ENCODE data around the gene RSPH1. TPM values are rescaled to one million over a fixed set of nuclear protein-coding genes. Genes with fewer than 3 reads are reported as not detected.
A peak's percentile ranks its signal among the peaks of the same experiment; 100 is the strongest.

RSPH1 gene
- total RNA-seq, 2 experiments from 2014 or later, result 0.38 to 0.53 TPM

DNA sequence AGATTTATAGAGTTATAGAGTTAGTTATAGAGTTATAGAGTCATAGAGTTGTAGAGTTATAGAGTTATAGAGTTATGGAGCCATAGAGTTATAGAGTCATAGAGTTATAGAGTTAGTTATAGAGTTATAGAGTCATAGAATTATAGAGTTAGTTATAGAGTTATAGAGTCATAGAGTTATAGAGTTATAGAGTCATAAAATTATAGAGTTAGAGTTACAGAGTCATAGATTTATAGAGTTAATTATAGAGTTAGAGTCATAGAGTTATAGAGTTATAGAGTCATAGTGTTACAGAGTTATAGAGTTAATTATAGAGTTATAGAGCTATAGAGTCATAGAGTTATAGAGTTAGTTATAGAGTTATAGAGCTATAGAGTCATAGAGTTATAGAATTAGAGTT lies 60.2 kb downstream of the RSPH1 start:
- Mint-ChIP-seq H3K4me1 (ENCODE audit: low read depth) (peaks cover 52% of the 10 kb centered on the region), H3K27me3 (no peaks in the 10 kb centered on the region), H3K4me3 (no peak overlapping the region), H3K27ac (no peak overlapping the region), H3K36me3 (peaks cover 83% of the 10 kb centered on the region), H3K9me3 (peaks cover 7% of the 10 kb centered on the region)
- ChIA-PET POLR2A (interaction anchor here (0.8 kb wide), 1 partner anchor 42 kb away, joined by 3 read pairs; no protein-coding TSS in a partner anchor), CTCF (interaction anchor here (1.3 to 1.4 kb wide), 2 partner anchors 54 to 177 kb away, joined by 5 to 8 read pairs; no protein-coding TSS in a partner anchor)
- intact Hi-C loops (cut with micrococcal nuclease), result no loop called here
- no peak for DNase-seq

DNA sequence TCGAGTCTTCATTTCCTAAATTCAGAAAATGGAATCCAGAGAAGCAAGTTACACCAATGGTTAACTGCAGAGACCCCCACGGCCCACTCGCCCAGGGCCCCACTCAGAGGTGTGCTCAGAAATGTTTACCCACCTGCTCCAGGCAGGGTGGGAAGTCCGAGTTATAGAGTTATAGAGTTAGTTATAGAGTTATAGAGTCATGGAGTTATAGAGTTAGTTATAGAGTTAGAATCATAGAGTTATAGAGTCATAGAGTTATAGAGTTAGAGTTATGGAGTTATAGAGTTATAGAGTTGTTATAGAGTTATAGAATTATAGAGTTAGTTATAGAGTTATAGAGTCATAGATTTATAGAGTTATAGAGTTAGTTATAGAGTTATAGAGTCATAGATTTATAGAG lies 60.6 kb downstream of the RSPH1 start:
- H3K4me1 Mint-ChIP-seq (ENCODE audit: low read depth), result peaks cover 47% of the 10 kb centered on the region
- no peak for DNase-seq
- peaks cover 7% of the 10 kb centered on the region for H3K9me3 Mint-ChIP-seq
- intact Hi-C loops (cut with micrococcal nuclease), result no loop called here
- CTCF ChIA-PET, result interaction anchor here (1.3 to 1.5 kb wide), 2 partner anchors 54 kb away, joined by 6 to 8 read pairs; no protein-coding TSS in a partner anchor
- POLR2A ChIA-PET, result no interaction called here
- no peaks in the 10 kb centered on the region for H3K27me3 Mint-ChIP-seq
- H3K36me3 Mint-ChIP-seq, result peaks cover 80% of the 10 kb centered on the region
- H3K27ac Mint-ChIP-seq, result no peak overlapping the region
- no peak overlapping the region for H3K4me3 Mint-ChIP-seq

DNA sequence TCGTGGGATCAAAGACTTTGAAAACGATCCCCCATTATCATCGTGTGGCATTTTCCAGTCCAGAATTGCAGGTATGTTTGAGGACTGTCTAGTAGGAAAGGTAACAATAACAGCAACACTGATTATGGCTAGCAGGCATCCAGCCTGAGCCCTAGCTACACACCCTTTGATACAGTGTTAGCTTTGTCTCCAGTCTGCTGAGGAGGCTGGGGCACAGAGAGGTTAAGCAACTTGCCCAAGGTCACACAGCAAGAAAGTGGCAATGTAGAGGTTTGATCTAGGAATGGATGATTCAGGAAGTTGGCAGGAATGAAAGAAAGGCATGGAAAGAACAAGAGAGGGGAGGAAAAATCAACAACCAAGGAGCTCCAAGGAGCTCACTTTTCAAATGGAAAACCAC lies 61.1 kb downstream of the RSPH1 start:
- Mint-ChIP-seq H3K4me1 (ENCODE audit: low read depth) (peaks cover 42% of the 10 kb centered on the region), H3K27ac (no peak overlapping the region), H3K27me3 (no peaks in the 10 kb centered on the region), H3K4me3 (no peak overlapping the region), H3K36me3 (peaks cover 76% of the 10 kb centered on the region), H3K9me3 (peaks cover 7% of the 10 kb centered on the region)
- intact Hi-C loops (cut with micrococcal nuclease), result no loop called here
- ChIA-PET CTCF (interaction anchor here (1.5 kb wide), 1 partner anchor 53 kb away, joined by 6 read pairs; no protein-coding TSS in a partner anchor), POLR2A (no interaction called here)
- DNase-seq, result no peak

DNA sequence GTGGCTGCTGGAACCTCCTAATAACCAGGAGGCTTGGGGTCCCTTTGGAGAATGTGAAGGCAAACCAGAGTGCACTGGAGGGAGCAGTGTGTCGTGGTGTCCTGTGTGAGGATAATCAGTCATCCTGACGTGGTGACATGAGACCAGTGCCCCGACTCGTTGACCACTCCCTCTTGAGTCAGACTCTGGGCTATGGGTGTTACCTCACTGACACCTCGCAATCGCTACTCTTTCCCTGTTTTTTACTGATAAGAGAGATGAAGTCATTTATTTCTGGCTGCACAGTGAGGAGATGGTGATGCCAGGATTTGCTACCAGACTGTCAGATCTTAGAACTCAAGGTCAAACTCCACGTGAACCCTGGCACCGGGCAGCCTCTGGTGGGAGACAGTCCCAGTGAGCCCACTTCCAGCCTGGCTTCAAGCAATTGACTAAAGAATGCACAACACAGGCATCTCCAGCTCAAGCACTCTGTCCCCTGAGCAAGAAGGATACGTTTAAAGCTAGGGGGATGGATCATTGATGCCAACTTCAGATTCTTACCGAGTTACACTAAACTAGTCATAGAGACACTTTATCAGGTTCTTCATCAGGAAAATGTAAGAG lies 62.0 kb downstream of the RSPH1 start:
- Mint-ChIP-seq H3K36me3 (peaks cover 70% of the 10 kb centered on the region), H3K9me3 (peaks cover 7% of the 10 kb centered on the region), H3K27me3 (no peaks in the 10 kb centered on the region), H3K4me3 (no peak overlapping the region), H3K27ac (no peak overlapping the region), H3K4me1 (ENCODE audit: low read depth) (peaks cover 34% of the 10 kb centered on the region)
- DNase-seq, result peak; percentile 44
- ChIA-PET POLR2A (no interaction called here), CTCF (interaction anchor here (1.5 kb wide), 1 partner anchor 53 kb away, joined by 6 read pairs; no protein-coding TSS in a partner anchor)
- intact Hi-C loops (cut with micrococcal nuclease), result no loop called here

DNA sequence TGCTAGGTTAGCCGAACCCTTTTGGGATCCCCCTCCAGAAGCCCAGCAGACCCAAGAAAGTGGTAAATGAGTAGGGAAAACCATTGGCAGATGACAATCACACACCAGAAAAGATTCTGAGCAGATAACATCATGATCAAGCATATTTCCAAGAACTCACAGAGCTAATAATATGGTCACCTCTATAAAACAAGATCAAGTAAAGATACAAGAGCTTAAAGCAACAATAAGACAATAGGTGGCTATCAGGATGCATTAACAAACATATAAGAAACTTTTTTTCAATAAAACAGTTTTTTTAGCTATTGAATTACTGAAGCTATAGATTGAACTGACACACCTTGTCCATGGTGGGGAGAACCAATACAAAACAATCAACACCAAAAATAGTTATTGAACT lies 63.3 kb downstream of the RSPH1 start:
- H3K4me3 Mint-ChIP-seq, result no peak overlapping the region
- H3K4me1 Mint-ChIP-seq (ENCODE audit: low read depth), result peaks cover 25% of the 10 kb centered on the region
- intact Hi-C loops (cut with micrococcal nuclease), result no loop called here
- peaks cover 7% of the 10 kb centered on the region for H3K9me3 Mint-ChIP-seq
- ChIA-PET CTCF (interaction anchor here (1.0 to 1.4 kb wide), 2 partner anchors 51 to 174 kb away, joined by 4 read pairs; no protein-coding TSS in a partner anchor), POLR2A (no interaction called here)
- H3K36me3 Mint-ChIP-seq, result peaks cover 67% of the 10 kb centered on the region
- H3K27me3 Mint-ChIP-seq, result no peaks in the 10 kb centered on the region
- H3K27ac Mint-ChIP-seq, result no peak overlapping the region
- no peak for DNase-seq

DNA sequence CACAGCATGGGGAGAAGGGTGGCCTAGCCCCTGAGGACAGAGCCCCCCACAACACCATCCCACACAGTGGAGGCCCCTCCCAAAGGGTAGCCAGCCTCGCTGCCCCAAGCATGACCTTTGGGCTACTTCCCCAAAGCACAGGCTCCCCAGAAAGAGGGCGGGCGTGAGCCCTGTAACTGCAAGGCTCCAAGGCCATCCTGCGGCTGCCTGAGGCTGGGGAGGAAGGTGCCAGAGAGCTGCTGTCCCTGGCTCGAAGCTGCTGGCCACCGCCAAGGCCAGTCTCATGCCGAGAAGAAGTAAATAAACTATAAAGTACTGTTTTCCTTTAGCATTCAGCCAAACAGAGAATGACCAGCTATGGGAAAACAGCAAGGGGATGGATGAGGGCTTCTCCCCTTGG lies 64.8 kb downstream of the RSPH1 start:
- H3K4me1 Mint-ChIP-seq (ENCODE audit: low read depth), result peaks cover 28% of the 10 kb centered on the region
- ChIA-PET POLR2A (no interaction called here), CTCF (no interaction called here)
- no peak overlapping the region for H3K27ac Mint-ChIP-seq
- H3K4me3 Mint-ChIP-seq, result no peak overlapping the region
- no peak for DNase-seq
- intact Hi-C loops (cut with micrococcal nuclease), result no loop called here
- H3K9me3 Mint-ChIP-seq, result peaks cover 7% of the 10 kb centered on the region
- no peaks in the 10 kb centered on the region for H3K27me3 Mint-ChIP-seq
- peaks cover 69% of the 10 kb centered on the region for H3K36me3 Mint-ChIP-seq

DNA sequence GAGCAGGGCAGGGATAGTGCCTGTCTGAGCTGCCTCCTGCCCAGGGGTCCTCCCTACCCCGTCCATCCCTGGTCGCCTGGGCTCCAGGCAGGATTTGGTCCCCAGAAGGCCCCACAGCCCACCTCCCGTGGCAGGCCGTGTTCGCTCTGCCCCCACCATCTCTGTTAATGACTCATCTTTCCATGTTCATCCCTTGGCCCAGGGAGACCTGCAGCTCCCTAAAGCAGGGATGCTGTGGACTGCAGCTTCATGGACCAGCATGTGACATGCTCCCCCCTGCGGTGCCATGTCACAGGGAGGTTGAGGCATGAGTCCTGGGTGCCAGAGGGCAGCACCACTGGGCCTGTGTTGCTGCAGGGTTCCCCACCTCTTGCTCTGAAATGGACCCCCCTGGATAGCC lies 65.5 kb downstream of the RSPH1 start:
- no peak for DNase-seq
- Mint-ChIP-seq H3K36me3 (peaks cover 67% of the 10 kb centered on the region), H3K27ac (no peak overlapping the region), H3K9me3 (peaks cover 7% of the 10 kb centered on the region), H3K4me1 (ENCODE audit: low read depth) (peaks cover 34% of the 10 kb centered on the region), H3K4me3 (no peak overlapping the region), H3K27me3 (no peaks in the 10 kb centered on the region)
- ChIA-PET CTCF (no interaction called here), POLR2A (no interaction called here)
- intact Hi-C loops (cut with micrococcal nuclease), result no loop called here

DNA sequence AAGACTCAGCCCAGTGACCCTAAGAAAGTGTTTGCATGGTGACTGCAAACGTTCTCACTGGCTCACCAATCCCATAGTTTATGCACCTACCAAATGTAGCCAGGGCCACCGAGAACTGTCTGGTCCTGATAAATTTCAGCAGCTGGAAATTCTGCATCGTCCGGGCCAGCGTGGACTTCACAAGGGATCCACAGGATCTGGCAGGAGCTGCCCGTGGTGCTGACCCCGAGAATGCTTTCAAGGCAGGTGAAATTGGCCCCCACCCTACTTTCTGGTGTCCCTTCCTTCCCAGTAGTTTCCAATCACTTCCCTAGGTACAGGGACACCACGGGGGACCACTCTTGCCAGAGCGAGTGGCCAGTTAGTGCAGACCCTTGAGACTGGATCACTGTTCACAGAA lies 66.2 kb downstream of the RSPH1 start:
- H3K27ac Mint-ChIP-seq, result no peak overlapping the region
- ChIA-PET CTCF (interaction anchor here (1.3 kb wide), 1 partner anchor 49 kb away, joined by 5 read pairs; no protein-coding TSS in a partner anchor), POLR2A (no interaction called here)
- peaks cover 64% of the 10 kb centered on the region for H3K36me3 Mint-ChIP-seq
- H3K27me3 Mint-ChIP-seq, result no peaks in the 10 kb centered on the region
- no peak overlapping the region for H3K4me3 Mint-ChIP-seq
- H3K9me3 Mint-ChIP-seq, result peaks cover 7% of the 10 kb centered on the region
- intact Hi-C loops (cut with micrococcal nuclease), result no loop called here
- peaks cover 36% of the 10 kb centered on the region for H3K4me1 Mint-ChIP-seq (ENCODE audit: low read depth)
- no peak for DNase-seq

DNA sequence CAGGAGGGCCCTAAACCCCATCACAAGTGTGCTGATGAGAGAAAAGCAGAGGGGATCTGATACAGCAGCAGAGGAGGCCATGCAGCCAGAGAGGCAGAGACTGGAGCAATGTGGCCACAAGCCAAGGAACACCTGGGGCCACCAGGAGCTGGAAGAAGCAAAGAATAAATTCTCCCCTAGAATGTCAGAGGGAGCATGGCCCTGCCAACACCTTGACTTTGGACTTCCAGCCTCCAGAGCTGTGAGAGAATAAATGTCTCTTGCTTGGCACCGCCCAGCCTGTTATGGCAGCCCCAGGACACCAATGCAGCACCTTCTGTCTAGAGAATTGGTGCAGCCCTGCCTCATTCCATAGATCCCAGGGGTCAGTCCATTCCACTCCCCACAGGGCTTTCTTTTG lies 67.0 kb downstream of the RSPH1 start:
- ChIA-PET CTCF (interaction anchor here (1.3 kb wide), 1 partner anchor 48 kb away, joined by 5 read pairs; no protein-coding TSS in a partner anchor), POLR2A (no interaction called here)
- Mint-ChIP-seq H3K27me3 (no peaks in the 10 kb centered on the region), H3K4me1 (ENCODE audit: low read depth) (peaks cover 37% of the 10 kb centered on the region), H3K27ac (no peak overlapping the region), H3K9me3 (peaks cover 7% of the 10 kb centered on the region), H3K4me3 (no peak overlapping the region), H3K36me3 (peaks cover 62% of the 10 kb centered on the region)
- intact Hi-C loops (cut with micrococcal nuclease), result no loop called here
- no peak for DNase-seq

DNA sequence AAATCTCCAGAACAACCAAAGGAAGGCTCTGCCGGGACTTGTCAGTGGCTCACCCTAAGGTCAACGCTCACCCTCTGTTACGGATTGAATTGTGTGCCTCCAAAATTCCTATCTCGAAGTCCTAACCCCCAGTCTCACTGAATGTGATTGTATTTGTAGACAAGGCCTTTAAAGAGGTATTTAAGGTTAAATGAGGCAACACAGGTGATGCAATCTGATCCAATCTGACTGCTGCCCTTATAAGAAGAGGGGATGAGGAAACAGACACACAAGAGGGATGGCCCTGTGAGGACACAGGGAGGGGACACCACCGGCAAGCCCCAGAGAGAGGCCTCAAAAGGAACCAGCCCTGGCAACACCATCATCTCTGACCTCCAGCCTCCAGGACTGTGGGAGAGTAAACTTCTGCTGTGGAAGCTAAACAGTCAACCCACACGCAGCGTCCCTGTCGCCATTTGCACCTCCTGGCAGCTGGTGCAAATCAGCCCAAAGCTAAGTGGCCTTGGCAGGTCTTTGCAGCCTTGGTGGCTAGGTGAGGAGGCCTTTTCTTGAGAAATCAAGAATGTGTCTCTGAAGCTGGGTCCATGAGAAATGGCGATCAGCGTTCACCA lies 68.1 kb downstream of the RSPH1 start:
- Mint-ChIP-seq H3K27ac (no peak overlapping the region), H3K4me1 (ENCODE audit: low read depth) (peaks cover 45% of the 10 kb centered on the region), H3K27me3 (no peaks in the 10 kb centered on the region), H3K9me3 (peaks cover 7% of the 10 kb centered on the region), H3K36me3 (peaks cover 64% of the 10 kb centered on the region), H3K4me3 (no peak overlapping the region)
- ChIA-PET POLR2A (no interaction called here), CTCF (no interaction called here)
- no peak for DNase-seq
- intact Hi-C loops (cut with micrococcal nuclease), result no loop called here

DNA sequence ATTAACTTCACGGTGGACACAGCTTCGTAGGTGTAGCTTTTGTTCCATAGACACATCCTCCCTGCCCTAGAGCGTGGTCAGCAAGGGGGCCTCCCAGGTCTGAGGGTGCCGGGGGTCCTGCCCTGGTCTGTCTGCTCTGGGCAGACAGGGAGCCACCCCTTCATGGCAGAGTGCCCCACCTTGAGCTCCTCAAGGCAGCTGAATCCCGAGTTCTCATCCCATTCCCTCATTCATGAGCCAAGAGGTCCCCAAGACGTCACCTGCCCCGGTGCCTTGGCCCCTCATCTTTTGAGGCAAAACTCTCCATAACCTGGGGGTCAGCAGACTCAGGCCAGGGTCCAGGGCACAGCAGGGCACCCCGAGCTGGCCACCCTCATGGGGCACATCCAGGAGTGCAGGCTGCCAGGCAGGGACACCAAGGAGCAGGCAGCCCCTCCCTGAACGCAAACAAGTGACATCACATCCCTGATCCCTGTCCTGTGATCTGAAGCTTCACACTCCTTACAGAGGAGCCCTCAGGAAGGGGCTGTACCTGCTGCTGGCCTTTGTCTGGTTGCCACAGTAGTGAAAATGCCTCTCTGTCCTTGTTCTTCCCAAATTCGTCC lies 69.0 kb downstream of the RSPH1 start:
- ChIA-PET POLR2A (no interaction called here), CTCF (interaction anchor here (1.8 kb wide), 1 partner anchor 45 kb away, joined by 18 read pairs; no protein-coding TSS in a partner anchor)
- DNase-seq, result no peak
- H3K9me3 Mint-ChIP-seq, result no peaks in the 10 kb centered on the region
- no peak overlapping the region for H3K4me3 Mint-ChIP-seq
- no peak overlapping the region for H3K27ac Mint-ChIP-seq
- H3K27me3 Mint-ChIP-seq, result no peaks in the 10 kb centered on the region
- H3K4me1 Mint-ChIP-seq (ENCODE audit: low read depth), result peaks cover 54% of the 10 kb centered on the region
- intact Hi-C loops (cut with micrococcal nuclease), result no loop called here
- H3K36me3 Mint-ChIP-seq, result peaks cover 61% of the 10 kb centered on the region

DNA sequence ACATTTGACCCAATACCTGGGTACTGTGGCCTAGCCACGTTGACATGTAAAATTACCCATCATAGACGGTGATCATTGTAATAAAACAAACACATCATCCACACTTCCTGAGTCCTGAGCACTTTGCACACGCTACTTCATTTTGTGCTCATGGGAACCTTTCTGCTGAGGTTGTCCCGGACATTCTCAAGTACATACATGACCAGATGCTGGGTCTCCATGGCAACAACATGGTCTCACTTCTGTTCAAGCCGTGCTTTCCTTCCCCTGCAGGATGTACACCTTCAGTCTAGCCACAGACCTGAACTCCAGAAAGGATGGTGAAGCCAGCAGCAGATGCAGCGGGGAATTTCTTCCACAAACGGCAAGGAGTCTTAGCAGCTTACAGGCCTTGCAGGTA lies 69.6 kb downstream of the RSPH1 start:
- intact Hi-C loops (cut with micrococcal nuclease), result no loop called here
- Mint-ChIP-seq H3K27me3 (no peaks in the 10 kb centered on the region), H3K4me3 (no peak overlapping the region), H3K36me3 (peaks cover 60% of the 10 kb centered on the region), H3K27ac (peak overlapping the region; percentile 55), H3K4me1 (ENCODE audit: low read depth) (peaks cover 60% of the 10 kb centered on the region), H3K9me3 (no peaks in the 10 kb centered on the region)
- POLR2A ChIA-PET, result interaction anchor here (1.0 to 2.1 kb wide), 2 partner anchors 10 to 14 kb away, joined by 3 to 6 read pairs; no protein-coding TSS in a partner anchor
- CTCF ChIA-PET, result interaction anchor here (1.8 kb wide), 1 partner anchor 45 kb away, joined by 18 read pairs; no protein-coding TSS in a partner anchor
- DNase-seq, result no peak
